GM23338 (cell line): Measurements from ENCODE around the gene LINGO1. TPM values are rescaled to one million over a fixed set of nuclear protein-coding genes. Genes with fewer than 3 reads are reported as not detected.

Experiments used
- ATAC-seq: fragments of 200-7000 bp; cut with Tn5 transposase; 3 replicates; pipeline ENCODE4 v1.9.1; 2020
- DNase-seq: peaks from one replicate; pipeline ENCODE4 v3.0.0-alpha.2; 2015; ENCODE audit warnings: low spot score
- H2AFZ ChIP-seq: fragments of 200-600 bp; sonication (generic); 2 replicates; pipeline ENCODE4 v1.8.0; 2016; ENCODE audit warnings: antibody characterized with exemption, mild to moderate bottlenecking, moderate library complexity
- H3F3A ChIP-seq: fragments of 200-600 bp; sonication (generic); replicated peaks from 2 replicates; pipeline ENCODE4 v1.8.0; 2017; ENCODE audit warnings: antibody characterized with exemption, mixed run types, low read depth
- H3K27ac ChIP-seq: fragments of 200-600 bp; sonication (generic); 2 replicates; pipeline ENCODE4 v1.6.1; 2016; ENCODE audit warnings: low read depth
- H3K27me3 ChIP-seq: fragments of 200-600 bp; sonication (generic); 2 replicates; pipeline ENCODE4 v1.8.0; 2016; ENCODE audit warnings: mild to moderate bottlenecking, mixed run types, moderate library complexity; ENCODE audit not compliant: insufficient read depth
- H3K36me3 ChIP-seq: fragments of 200-600 bp; sonication (generic); 2 replicates; pipeline ENCODE4 v1.8.0; 2016; ENCODE audit warnings: mild to moderate bottlenecking; ENCODE audit not compliant: insufficient read depth
- H3K4me1 ChIP-seq: fragments of 200-600 bp; sonication (generic); 2 replicates; pipeline ENCODE4 v1.8.0; 2016; ENCODE audit warnings: mild to moderate bottlenecking, moderate library complexity; ENCODE audit not compliant: insufficient read depth
- H3K4me2 ChIP-seq: fragments of 200-600 bp; sonication (generic); 2 replicates; pipeline ENCODE4 v1.7.1; 2017; ENCODE audit warnings: mixed run types
- H3K4me3 ChIP-seq: fragments of 200-600 bp; sonication (generic); 2 replicates; pipeline ENCODE4 v1.6.1; 2016; ENCODE audit warnings: mixed run types
- H3K79me2 ChIP-seq: fragments of 200-600 bp; sonication (generic); replicated peaks from 2 replicates; pipeline ENCODE4 v1.8.0; 2017; ENCODE audit warnings: mild to moderate bottlenecking; ENCODE audit not compliant: insufficient read depth
- H3K9me2 ChIP-seq: fragments of 200-600 bp; sonication (generic); 2 replicates; pipeline ENCODE4 v1.8.0; 2017; ENCODE audit not compliant: insufficient read depth
- H4K20me1 ChIP-seq: fragments of 200-600 bp; sonication (generic); replicated peaks from 2 replicates; pipeline ENCODE4 v1.8.0; 2017; ENCODE audit warnings: mild to moderate bottlenecking; ENCODE audit not compliant: insufficient read depth
- H3K27ac Mint-ChIP-seq: 2 replicates; pipeline ENCODE4 v1.8.0; 2020; ENCODE audit warnings: inconsistent platforms, mild to moderate bottlenecking, moderate library complexity, mixed read lengths
- H3K27me3 Mint-ChIP-seq: 3 replicates; pipeline ENCODE4 v1.8.0; 2022; ENCODE audit warnings: low read depth, mild to moderate bottlenecking, moderate library complexity, mixed read lengths, inconsistent platforms; ENCODE audit not compliant: insufficient read depth, poor library complexity
- H3K36me3 Mint-ChIP-seq: 3 replicates; pipeline ENCODE4 v1.8.0; 2021; ENCODE audit warnings: low read depth, mild to moderate bottlenecking, inconsistent platforms, moderate library complexity, mixed read lengths
- H3K4me1 Mint-ChIP-seq: 3 replicates; pipeline ENCODE4 v1.8.0; 2020; ENCODE audit warnings: mild to moderate bottlenecking, inconsistent platforms, mixed read lengths
- H3K4me3 Mint-ChIP-seq: 3 replicates; pipeline ENCODE4 v1.8.0; 2021; ENCODE audit warnings: moderate library complexity, mild to moderate bottlenecking, inconsistent platforms, mixed read lengths
- H3K9me3 Mint-ChIP-seq: 3 replicates; pipeline ENCODE4 v1.8.0; 2020; ENCODE audit warnings: moderate library complexity, mild to moderate bottlenecking, inconsistent platforms, mixed read lengths
- CREB1 ChIP-seq: fragments of 250-450 bp; sonication (Bioruptor Pico); IDR thresholded peaks from 2 replicates; pipeline ENCODE4 v1.5.0; 2020; ENCODE audit warnings: low read depth, mild to moderate bottlenecking, moderate library complexity
- CTCF ChIP-seq, 2 experiments: fragments of 200-600 bp in 1 of 2; sonication (generic) in 1 of 2; conservative IDR thresholded peaks; 2 replicates each; pipeline versions ENCODE4 v1.5.1 to v1.6.1; 2016 to 2017; ENCODE audit warnings: antibody characterized with exemption in 2 of 2, low read depth in 2 of 2, mild to moderate bottlenecking in 2 of 2, moderate library complexity in 1 of 2
- EZH2 ChIP-seq: fragments of 200-600 bp; sonication (generic); IDR thresholded peaks from one replicate; pipeline ENCODE4 v1.8.0; 2017; ENCODE audit warnings: antibody characterized with exemption, mild to moderate bottlenecking, low read depth; ENCODE audit not compliant: unreplicated experiment
- EZH2phosphoT487 ChIP-seq: fragments of 200-600 bp; sonication (generic); IDR thresholded peaks from one replicate; pipeline ENCODE4 v1.8.1; 2018; ENCODE audit warnings: antibody characterized with exemption; ENCODE audit not compliant: unreplicated experiment
- JUNB ChIP-seq: IDR thresholded peaks from one replicate; pipeline ENCODE4 v1.6.1; 2016; ENCODE audit warnings: antibody characterized with exemption; ENCODE audit not compliant: unreplicated experiment
- NANOG ChIP-seq: IDR thresholded peaks from 2 replicates; pipeline ENCODE4 v1.6.1; 2016; ENCODE audit warnings: antibody characterized with exemption, borderline replicate concordance
- POLR2AphosphoS5 ChIP-seq: IDR thresholded peaks from 2 replicates; pipeline ENCODE4 v1.6.1; 2016; ENCODE audit warnings: antibody characterized with exemption, low read depth
- STAT1 ChIP-seq: IDR thresholded peaks from one replicate; pipeline ENCODE4 v1.6.1; 2016; ENCODE audit warnings: antibody characterized with exemption; ENCODE audit not compliant: unreplicated experiment
- ZNF114 ChIP-seq: fragments of 250-450 bp; sonication (Bioruptor Pico); IDR thresholded peaks from 2 replicates; pipeline ENCODE4 v1.5.0; 2020; ENCODE audit warnings: mild to moderate bottlenecking, moderate library complexity
- ZNF331 ChIP-seq: fragments of 250-450 bp; sonication (Bioruptor Pico); IDR thresholded peaks from 2 replicates; pipeline ENCODE4 v1.5.0; 2020; ENCODE audit warnings: low read depth, mild to moderate bottlenecking, moderate library complexity
- polyA plus RNA-seq: library from polyadenylated mRNA; unstranded; fragments of >200 nt; fragmentation: Nextera tagmentation; extraction: Ambion mirVana; gene quantifications from 2 replicates; pipeline ENCODE4 v1.2.1, GENCODE V29; 2016
- total RNA-seq: library from RNA; depleted of rRNA; stranded (reverse); fragments of >200 nt; shearing (Covaris generic); gene quantifications from 2 replicates; pipeline ENCODE4 v1.2.3, GENCODE V29; 2014
- TF ChIP-seq, protein P1 (sequence below): IDR thresholded peaks from 2 replicates; pipeline ENCODE4 v1.6.1; 2016; ENCODE audit warnings: antibody characterized with exemption
- TF ChIP-seq, protein P2 (sequence below): IDR thresholded peaks from one replicate; pipeline ENCODE4 v1.6.1; 2018; ENCODE audit warnings: antibody characterized with exemption; ENCODE audit not compliant: unreplicated experiment

Gene LINGO1
- total and polyA plus RNA-seq, 2 experiments from 2014 or later: 16.9 to 63.1 TPM

DNA sequence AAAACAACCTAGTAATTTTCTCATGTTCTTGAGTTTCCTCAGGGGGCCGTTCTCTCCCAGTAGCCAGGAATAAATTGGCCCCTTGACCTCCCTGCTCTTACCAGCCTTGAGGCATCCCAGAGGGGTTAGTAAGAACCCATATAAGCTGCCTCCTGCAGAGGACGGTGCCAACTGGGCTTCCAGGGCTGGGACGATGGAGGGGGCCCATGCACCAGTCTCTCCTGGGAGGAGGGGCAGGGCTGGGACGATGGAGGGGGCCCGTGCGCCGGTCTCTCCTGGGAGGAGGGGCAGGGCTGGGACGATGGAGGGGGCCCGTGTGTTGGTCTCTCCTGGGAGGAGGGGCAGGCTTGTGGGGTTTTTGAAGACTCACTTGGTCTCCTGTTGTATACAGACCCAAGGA lies 22.0 kb downstream of the LINGO1 start (continued):
- TF ChIP-seq CTCF (conservative IDR thresholded peaks at IDR 0.05; ENCODE audit: low read depth in 2 of 2) (no peak), JUNB (no peak), POLR2AphosphoS5 (no peak), EZH2phosphoT487 (no peak), EZH2 (no peak), CREB1 (CRISPR knock-in tag) (no peak), STAT1 (no peak), ZNF331 (CRISPR knock-in tag) (no peak)
- TF ChIP-seq, protein P1, sequence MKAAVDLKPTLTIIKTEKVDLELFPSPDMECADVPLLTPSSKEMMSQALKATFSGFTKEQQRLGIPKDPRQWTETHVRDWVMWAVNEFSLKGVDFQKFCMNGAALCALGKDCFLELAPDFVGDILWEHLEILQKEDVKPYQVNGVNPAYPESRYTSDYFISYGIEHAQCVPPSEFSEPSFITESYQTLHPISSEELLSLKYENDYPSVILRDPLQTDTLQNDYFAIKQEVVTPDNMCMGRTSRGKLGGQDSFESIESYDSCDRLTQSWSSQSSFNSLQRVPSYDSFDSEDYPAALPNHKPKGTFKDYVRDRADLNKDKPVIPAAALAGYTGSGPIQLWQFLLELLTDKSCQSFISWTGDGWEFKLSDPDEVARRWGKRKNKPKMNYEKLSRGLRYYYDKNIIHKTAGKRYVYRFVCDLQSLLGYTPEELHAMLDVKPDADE: no peak
- TF ChIP-seq, protein P2, sequence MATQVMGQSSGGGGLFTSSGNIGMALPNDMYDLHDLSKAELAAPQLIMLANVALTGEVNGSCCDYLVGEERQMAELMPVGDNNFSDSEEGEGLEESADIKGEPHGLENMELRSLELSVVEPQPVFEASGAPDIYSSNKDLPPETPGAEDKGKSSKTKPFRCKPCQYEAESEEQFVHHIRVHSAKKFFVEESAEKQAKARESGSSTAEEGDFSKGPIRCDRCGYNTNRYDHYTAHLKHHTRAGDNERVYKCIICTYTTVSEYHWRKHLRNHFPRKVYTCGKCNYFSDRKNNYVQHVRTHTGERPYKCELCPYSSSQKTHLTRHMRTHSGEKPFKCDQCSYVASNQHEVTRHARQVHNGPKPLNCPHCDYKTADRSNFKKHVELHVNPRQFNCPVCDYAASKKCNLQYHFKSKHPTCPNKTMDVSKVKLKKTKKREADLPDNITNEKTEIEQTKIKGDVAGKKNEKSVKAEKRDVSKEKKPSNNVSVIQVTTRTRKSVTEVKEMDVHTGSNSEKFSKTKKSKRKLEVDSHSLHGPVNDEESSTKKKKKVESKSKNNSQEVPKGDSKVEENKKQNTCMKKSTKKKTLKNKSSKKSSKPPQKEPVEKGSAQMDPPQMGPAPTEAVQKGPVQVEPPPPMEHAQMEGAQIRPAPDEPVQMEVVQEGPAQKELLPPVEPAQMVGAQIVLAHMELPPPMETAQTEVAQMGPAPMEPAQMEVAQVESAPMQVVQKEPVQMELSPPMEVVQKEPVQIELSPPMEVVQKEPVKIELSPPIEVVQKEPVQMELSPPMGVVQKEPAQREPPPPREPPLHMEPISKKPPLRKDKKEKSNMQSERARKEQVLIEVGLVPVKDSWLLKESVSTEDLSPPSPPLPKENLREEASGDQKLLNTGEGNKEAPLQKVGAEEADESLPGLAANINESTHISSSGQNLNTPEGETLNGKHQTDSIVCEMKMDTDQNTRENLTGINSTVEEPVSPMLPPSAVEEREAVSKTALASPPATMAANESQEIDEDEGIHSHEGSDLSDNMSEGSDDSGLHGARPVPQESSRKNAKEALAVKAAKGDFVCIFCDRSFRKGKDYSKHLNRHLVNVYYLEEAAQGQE: no peak

- no peak for DNase-seq
- no peaks in the 10 kb centered on the region for H3K36me3 ChIP-seq
- H3K4me1 Mint-ChIP-seq: peaks cover 49% of the 10 kb centered on the region
- H2AFZ ChIP-seq: no peak overlapping the region
- peaks cover 46% of the 10 kb centered on the region for H3K4me1 ChIP-seq
- no peaks in the 10 kb centered on the region for H3K27me3 ChIP-seq
- no peaks in the 10 kb centered on the region for H3K79me2 ChIP-seq
- no peaks in the 10 kb centered on the region; the same call in 1 of the 2 replicates for H4K20me1 ChIP-seq
- no peak overlapping the region for H3K27ac ChIP-seq
- peaks cover 24% of the 10 kb centered on the region for H3K27me3 Mint-ChIP-seq
- no peak for ATAC-seq
- peaks cover 12% of the 10 kb centered on the region for H3K36me3 Mint-ChIP-seq
- H3F3A ChIP-seq: 0 out of 2 replicates have a peak, but pooled peaks cover 3% of the 10 kb centered on the region
- H3K4me2 ChIP-seq: no peak overlapping the region
- no peak overlapping the region for H3K4me3 Mint-ChIP-seq
- no peak overlapping the region for H3K27ac Mint-ChIP-seq
- H3K4me3 ChIP-seq: no peak overlapping the region
- no peaks in the 10 kb centered on the region for H3K9me2 ChIP-seq
- H3K9me3 Mint-ChIP-seq: peaks cover under 1% of the 10 kb centered on the region; the same call in 1 of the 3 replicates
- TF ChIP-seq STAT1 (no peak), EZH2phosphoT487 (no peak), EZH2 (no peak), ZNF114 (CRISPR knock-in tag) (no peak), CTCF (conservative IDR thresholded peaks at IDR 0.05; ENCODE audit: low read depth in 2 of 2) (no peak), CREB1 (CRISPR knock-in tag) (no peak), NANOG (no peak), ZNF331 (CRISPR knock-in tag) (no peak)
- TF ChIP-seq, protein P2: no peak
Measured at GRCh38 chr15:77609558-77609957, 23.2 kb downstream of the LINGO1 start.
